ENCODE results near the gene MSANTD3. TPM values are rescaled to one million over a fixed set of nuclear protein-coding genes. Genes with fewer than 3 reads are reported as not detected.

MSANTD3 gene
- total RNA-seq, 4 donors from 2014 or later, result 39.2 to 48.2 (median 44.3) TPM

DNA sequence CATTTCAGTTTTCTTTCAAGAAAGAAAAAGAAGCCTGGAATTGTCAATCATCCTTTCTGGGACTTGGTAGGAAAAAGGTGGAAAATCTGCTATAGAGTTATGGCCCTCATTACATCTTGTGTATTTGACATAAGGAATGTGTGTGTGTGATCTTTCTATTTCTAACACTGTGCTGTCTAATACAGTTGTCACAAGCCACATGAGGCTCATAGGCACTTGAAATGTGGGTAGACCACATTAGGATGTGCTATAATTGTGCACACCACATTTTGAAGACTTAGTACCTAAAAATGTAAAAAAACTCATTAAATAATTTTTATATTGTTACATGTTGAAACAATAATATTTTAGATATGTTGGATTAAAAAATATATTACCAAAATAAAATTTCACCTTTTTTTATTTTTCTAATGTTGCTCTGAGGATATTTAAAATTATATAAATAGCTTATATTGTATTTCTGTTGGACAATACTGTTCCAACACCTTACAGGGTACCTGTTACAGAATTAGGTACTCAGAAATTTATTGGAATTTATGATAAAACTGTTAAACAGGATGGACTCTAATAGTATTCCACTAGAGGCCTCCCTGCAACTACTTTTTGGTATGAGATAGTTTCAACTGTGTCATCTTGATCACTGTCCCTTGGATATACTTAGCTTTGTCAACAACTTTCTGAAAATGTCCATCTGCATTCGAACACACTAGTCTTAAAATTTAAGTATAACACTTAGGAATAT is 18.4 kb downstream of the MSANTD3 start:
- WGBS, 2 donors, result 86 to 95% methylated on average over 1 of the region's 1 CpG
- no peak overlapping the region for H3K4me3 ChIP-seq (replicated peaks in 1 of 3)
- H3K4me1 ChIP-seq, result peaks cover under 1 to 6% of the 10 kb centered on the region in 2 donors
- no peaks in the 10 kb centered on the region for H3K9me3 ChIP-seq
- H3K27ac ChIP-seq, result no peak overlapping the region
- DNase-seq, result no peak
- H3K27me3 ChIP-seq, result no peaks in the 10 kb centered on the region
- no peak for TF ChIP-seq POLR2A (IDR thresholded peaks at IDR 0.05)
- TF ChIP-seq, protein P1, sequence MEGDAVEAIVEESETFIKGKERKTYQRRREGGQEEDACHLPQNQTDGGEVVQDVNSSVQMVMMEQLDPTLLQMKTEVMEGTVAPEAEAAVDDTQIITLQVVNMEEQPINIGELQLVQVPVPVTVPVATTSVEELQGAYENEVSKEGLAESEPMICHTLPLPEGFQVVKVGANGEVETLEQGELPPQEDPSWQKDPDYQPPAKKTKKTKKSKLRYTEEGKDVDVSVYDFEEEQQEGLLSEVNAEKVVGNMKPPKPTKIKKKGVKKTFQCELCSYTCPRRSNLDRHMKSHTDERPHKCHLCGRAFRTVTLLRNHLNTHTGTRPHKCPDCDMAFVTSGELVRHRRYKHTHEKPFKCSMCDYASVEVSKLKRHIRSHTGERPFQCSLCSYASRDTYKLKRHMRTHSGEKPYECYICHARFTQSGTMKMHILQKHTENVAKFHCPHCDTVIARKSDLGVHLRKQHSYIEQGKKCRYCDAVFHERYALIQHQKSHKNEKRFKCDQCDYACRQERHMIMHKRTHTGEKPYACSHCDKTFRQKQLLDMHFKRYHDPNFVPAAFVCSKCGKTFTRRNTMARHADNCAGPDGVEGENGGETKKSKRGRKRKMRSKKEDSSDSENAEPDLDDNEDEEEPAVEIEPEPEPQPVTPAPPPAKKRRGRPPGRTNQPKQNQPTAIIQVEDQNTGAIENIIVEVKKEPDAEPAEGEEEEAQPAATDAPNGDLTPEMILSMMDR (IDR thresholded peaks at IDR 0.05), result peak in 1 of 6 experiments; percentile 5
- H3K36me3 ChIP-seq, result no peaks in the 10 kb centered on the region
- intact Hi-C loops (cut with DNase I), result no loop called here

DNA sequence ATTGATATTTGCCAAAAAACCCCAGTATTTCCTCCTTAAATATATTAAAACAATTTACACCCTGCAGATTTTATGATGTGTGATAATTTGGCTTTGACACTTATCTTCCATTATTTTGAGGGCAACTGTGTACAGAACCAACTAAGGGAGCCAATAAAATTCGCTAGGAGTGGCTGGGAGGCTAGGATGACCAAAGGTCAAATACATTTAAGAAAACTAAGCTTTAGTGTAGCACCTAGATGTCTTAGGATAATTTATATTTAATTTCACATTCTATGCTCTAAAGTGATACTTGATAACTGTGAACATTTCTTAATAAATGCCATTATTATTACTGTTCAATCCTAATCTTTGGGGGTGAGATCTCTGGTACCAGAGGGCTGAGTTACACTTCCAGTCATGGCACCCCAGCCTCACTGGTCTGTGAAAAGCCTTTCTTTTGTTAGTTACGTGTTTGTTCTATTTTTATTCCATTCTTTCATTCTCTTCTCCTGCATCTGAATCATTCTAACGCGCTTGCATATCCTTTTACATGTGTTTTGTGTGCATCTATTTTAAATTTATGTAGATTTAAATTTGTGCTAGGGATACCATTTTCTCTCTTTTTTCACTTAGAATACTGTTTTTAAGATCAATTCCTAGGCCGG is 19.1 kb downstream of the MSANTD3 start:
- 94 to 96% methylated on average over 5 of the region's 5 CpGs for WGBS, 2 donors
- H3K36me3 ChIP-seq, result no peaks in the 10 kb centered on the region
- TF ChIP-seq, protein P1 (IDR thresholded peaks at IDR 0.05), result no peak
- TF ChIP-seq POLR2A (IDR thresholded peaks at IDR 0.05), result no peak
- H3K9me3 ChIP-seq, result no peaks in the 10 kb centered on the region
- no peak overlapping the region for H3K4me3 ChIP-seq (replicated peaks in 1 of 3)
- intact Hi-C loops (cut with DNase I), result no loop called here
- peaks cover 0 to 2% of the 10 kb centered on the region in 2 donors for H3K4me1 ChIP-seq
- no peak overlapping the region for H3K27ac ChIP-seq
- H3K27me3 ChIP-seq, result no peaks in the 10 kb centered on the region
- DNase-seq, result no peak

DNA sequence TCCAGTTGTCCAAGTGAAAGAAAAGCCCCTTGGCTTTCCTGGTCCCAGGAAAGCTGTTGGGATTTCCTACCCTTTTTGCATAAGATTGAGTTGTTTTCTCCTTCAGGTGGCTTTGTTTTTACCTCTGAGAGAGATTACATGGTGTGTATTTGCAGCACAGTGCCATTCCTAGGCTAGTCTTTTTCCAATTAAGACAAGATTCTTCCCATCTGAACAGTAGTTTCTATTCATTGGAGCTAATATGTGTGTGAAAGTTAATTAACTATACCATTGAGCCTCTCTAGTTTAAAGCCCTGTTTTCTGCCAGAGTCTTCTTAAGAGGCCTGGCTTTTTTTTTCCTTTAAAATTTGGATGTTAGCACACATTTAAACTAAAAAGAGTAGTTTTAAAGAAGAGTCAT is 20.1 kb downstream of the MSANTD3 start:
- no peak for DNase-seq
- Histone ChIP-seq H3K27me3 (no peaks in the 10 kb centered on the region), H3K27ac (no peak overlapping the region), H3K4me3 (replicated peaks in 1 of 3) (no peak overlapping the region), H3K9me3 (no peaks in the 10 kb centered on the region), H3K4me1 (no peaks in the 10 kb centered on the region), H3K36me3 (no peaks in the 10 kb centered on the region)
- intact Hi-C loops (cut with DNase I), result no loop called here
- TF ChIP-seq, protein P1 (IDR thresholded peaks at IDR 0.05), result no peak
- TF ChIP-seq POLR2A (IDR thresholded peaks at IDR 0.05), result no peak

DNA sequence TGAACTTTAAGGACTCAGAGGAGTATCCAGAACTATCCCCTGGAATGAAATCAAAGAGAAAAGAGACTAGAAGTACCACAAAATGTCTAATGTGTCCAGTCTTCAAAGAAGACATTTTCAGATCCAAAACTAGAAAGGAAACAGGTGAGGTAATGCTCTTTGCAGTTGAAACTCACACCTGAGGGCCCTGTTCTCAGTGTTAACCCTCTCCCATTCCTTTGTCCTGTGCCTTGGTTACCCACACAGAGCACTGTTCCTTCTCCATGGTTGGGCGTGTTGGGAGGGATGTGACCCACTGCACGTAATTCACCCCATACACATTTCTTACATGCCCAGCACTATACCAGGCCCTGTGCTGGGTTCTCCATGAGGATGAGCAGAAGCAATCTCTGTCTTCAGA is 21.3 kb downstream of the MSANTD3 start:
- Histone ChIP-seq H3K27me3 (no peaks in the 10 kb centered on the region), H3K4me1 (no peaks in the 10 kb centered on the region), H3K36me3 (peaks cover 5 to 6% of the 10 kb centered on the region in 2 donors), H3K27ac (no peak overlapping the region), H3K9me3 (no peaks in the 10 kb centered on the region), H3K4me3 (replicated peaks in 1 of 3) (no peak overlapping the region)
- 97 to 98% methylated on average over 2 of the region's 2 CpGs for WGBS, 2 donors
- no peak for TF ChIP-seq POLR2A (IDR thresholded peaks at IDR 0.05)
- TF ChIP-seq, protein P1 (IDR thresholded peaks at IDR 0.05), result no peak
- intact Hi-C loops (cut with DNase I), result no loop called here
- DNase-seq, result no peak

DNA sequence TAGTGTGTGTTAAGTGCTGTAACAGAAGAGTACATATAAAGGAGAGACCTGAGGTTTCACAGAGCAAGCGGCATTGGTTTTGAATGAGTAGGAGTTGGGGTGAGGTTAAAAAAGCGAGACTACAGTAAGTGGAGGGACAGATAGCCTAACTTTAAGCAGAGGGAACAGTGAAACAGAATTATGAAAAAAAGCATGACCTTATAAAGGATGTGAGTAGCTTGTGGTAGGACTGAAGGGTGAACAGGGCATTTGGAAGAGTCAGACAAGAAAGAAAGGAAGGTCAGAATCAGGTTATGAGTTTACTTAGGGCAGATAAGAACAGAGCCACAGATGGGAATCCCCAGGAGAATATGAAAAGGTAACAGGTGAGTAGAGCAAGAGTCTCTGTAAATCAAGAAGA is 22.5 kb downstream of the MSANTD3 start:
- no peak for DNase-seq
- intact Hi-C loops (cut with DNase I), result no loop called here
- Histone ChIP-seq H3K4me3 (replicated peaks in 1 of 3) (no peak overlapping the region), H3K27me3 (no peaks in the 10 kb centered on the region), H3K4me1 (no peaks in the 10 kb centered on the region), H3K36me3 (peaks cover 5 to 6% of the 10 kb centered on the region in 2 donors), H3K9me3 (no peaks in the 10 kb centered on the region), H3K27ac (no peak overlapping the region)
- no peak for TF ChIP-seq POLR2A (IDR thresholded peaks at IDR 0.05)
- TF ChIP-seq, protein P1 (IDR thresholded peaks at IDR 0.05), result no peak
- 93 to 97% methylated on average over 2 of the region's 2 CpGs for WGBS, 2 donors
